Endothelial cell of umbilical vein (primary cell): ENCODE measurements around the gene CCDC197. TPM values are rescaled to one million over a fixed set of nuclear protein-coding genes. Genes with fewer than 3 reads are reported as not detected.

Source experiments
- BruUV-seq: library from RNA; stranded (reverse); fragments of 400-500 nt; replicated peaks from 2 replicates; lab custom pipeline; 2021; lab: Mats Ljungman, UMichigan
- CTCF ChIA-PET: fragments of 300-600, 350-600 bp; sonication (Branson Sonifier 250); formaldehyde crosslinking; loops from one replicate; lab custom pipeline; 2021; ENCODE audit warnings: antibody characterized with exemption, inconsistent platforms; lab: Charles Lee
- POLR2A ChIA-PET: fragments of 300-600, 350-600 bp; sonication (Branson Sonifier 250); formaldehyde crosslinking; loops from one replicate; lab custom pipeline; 2021; ENCODE audit warnings: antibody characterized with exemption, inconsistent platforms; lab: Charles Lee
- DNase-seq: peaks from one replicate; pipeline ENCODE4 v3.0.0-alpha.2; 2011; ENCODE audit warnings: low read depth, low spot score
- FAIRE-seq: peaks from 2 replicates; lab custom pipeline; 2011; peaks lifted over from hg19 to GRCh38; lab: Jason Lieb, UNC
- H2AFZ ChIP-seq: 2 replicates; pipeline ENCODE4 v1.6.0; 2012; ENCODE audit warnings: low read depth, low read length, control low read depth, inconsistent platforms
- H3K27ac ChIP-seq: 2 replicates; pipeline ENCODE4 v1.5.1; 2011; ENCODE audit warnings: low read depth, mild to moderate bottlenecking, control low read depth, low read length, moderate library complexity; ENCODE audit not compliant: insufficient read depth
- H3K27me3 ChIP-seq, 2 experiments: 2 replicates each; pipeline versions ENCODE4 v1.6.0 to v1.6.1; 2011; ENCODE audit warnings: low read length in 2 of 2, mixed read lengths in 1 of 2; ENCODE audit not compliant: control insufficient read depth in 2 of 2, insufficient read depth in 2 of 2
- H3K36me3 ChIP-seq, 2 experiments: 2 replicates in 1 of 2; 3 replicates in 1 of 2; pipeline ENCODE4 v1.5.1; 2011; ENCODE audit warnings: low read length in 2 of 2, mild to moderate bottlenecking in 1 of 2, moderate library complexity in 1 of 2; ENCODE audit not compliant: control insufficient read depth in 2 of 2, insufficient read depth in 2 of 2; ENCODE audit errors: extremely low read depth in 1 of 2
- H3K4me1 ChIP-seq: 3 replicates; pipeline ENCODE4 v1.5.1; 2011; ENCODE audit warnings: mild to moderate bottlenecking, low read length; ENCODE audit not compliant: control insufficient read depth, insufficient read depth; ENCODE audit errors: extremely low read depth
- H3K4me2 ChIP-seq: 2 replicates; pipeline ENCODE4 v1.6.1; 2011; ENCODE audit warnings: low read length, control low read depth, mixed read lengths; ENCODE audit not compliant: insufficient read depth
- H3K4me3 ChIP-seq, 3 experiments: fragments of 200-600 bp in 1 of 3; sonication (generic), shearing (Covaris generic) in 1 of 3; replicated peaks in 1 of 3; 2 replicates each; pipeline ENCODE4 v1.5.1; 2011 to 2016; ENCODE audit warnings: control low read depth in 3 of 3, low read length in 3 of 3, mild to moderate bottlenecking in 2 of 3, inconsistent platforms in 1 of 3, low read depth in 1 of 3, moderate library complexity in 1 of 3; ENCODE audit not compliant: insufficient read depth in 1 of 3
- H3K79me2 ChIP-seq: 2 replicates; pipeline ENCODE4 v1.6.0; 2012; ENCODE audit warnings: low read length, inconsistent platforms; ENCODE audit not compliant: control insufficient read depth, insufficient read depth
- H3K9ac ChIP-seq: replicated peaks from 2 replicates; pipeline ENCODE3; 2011; ENCODE audit warnings: low read length, control low read depth; ENCODE audit not compliant: insufficient read depth; ENCODE audit errors: extremely low read depth
- H3K9me1 ChIP-seq: replicated peaks from 3 replicates; pipeline ENCODE4 v1.6.0; 2011; ENCODE audit warnings: mild to moderate bottlenecking, low read length; ENCODE audit not compliant: control insufficient read depth, insufficient read depth; ENCODE audit errors: extremely low read depth
- H3K9me3 ChIP-seq: replicated peaks from 2 replicates; pipeline ENCODE4 v1.5.1; 2012; ENCODE audit warnings: low read length, inconsistent platforms; ENCODE audit not compliant: control insufficient read depth, insufficient read depth
- H4K20me1 ChIP-seq: replicated peaks from 2 replicates; pipeline ENCODE3; 2011; ENCODE audit warnings: mild to moderate bottlenecking, low read length; ENCODE audit not compliant: control insufficient read depth, insufficient read depth; ENCODE audit errors: extremely low read depth
- FOS ChIP-seq: IDR thresholded peaks from 2 replicates; pipeline ENCODE4 v1.6.1; 2011; ENCODE audit warnings: mild to moderate bottlenecking, low read length, moderate library complexity, borderline replicate concordance; ENCODE audit not compliant: insufficient read depth
- GATA2 ChIP-seq: IDR thresholded peaks from 2 replicates; pipeline ENCODE4 v1.7.0; 2011; ENCODE audit warnings: low read depth, mild to moderate bottlenecking, moderate library complexity, mixed read lengths, low read length; ENCODE audit not compliant: insufficient read length, insufficient read depth
- MYC ChIP-seq: IDR thresholded peaks from one replicate; pipeline ENCODE4 v1.6.1; 2011; ENCODE audit warnings: mild to moderate bottlenecking, low read depth, low read length
- POLR2A ChIP-seq: IDR thresholded peaks from 2 replicates; pipeline ENCODE4 v1.6.1; 2012; ENCODE audit warnings: low read depth, mild to moderate bottlenecking, control low read depth, low read length
- POLR2AphosphoS5 ChIP-seq: IDR thresholded peaks from 2 replicates; pipeline ENCODE4 v1.6.1; 2012; ENCODE audit warnings: low read depth, mild to moderate bottlenecking, control low read depth, low read length, moderate library complexity; ENCODE audit not compliant: insufficient read depth
- dilution Hi-C: fragments of 300-500 bp; cut with MboI; formaldehyde crosslinking; loops from one replicate; pipeline ENCODE4 v1.15.0; 2019; ENCODE audit warnings: low sequenced_read_pairs; ENCODE audit not compliant: extremely low pct_ligation_motif_present
- intact Hi-C: fragments of 100-400 bp; cut with micrococcal nuclease; formaldehyde crosslinking; loops from one replicate; pipeline ENCODE4 v1.10.0; 2022
- polyA plus RNA-seq, 4 experiments: library from polyadenylated mRNA; depleted of rRNA in 3 of 4; stranded (reverse) in 3 of 4; unstranded in 1 of 4; fragments of >200 nt; gene quantifications; 2 replicates each; pipeline versions ENCODE4 v1.2.1 to v1.2.3, GENCODE V29; 2011 to 2012; ENCODE audit warnings: missing spikeins in 1 of 4
- total RNA-seq: library from RNA; stranded (reverse); gene quantifications from 2 replicates; pipeline ENCODE4 v1.2.3, GENCODE V29; 2021
- TF ChIP-seq, protein P1 (sequence below), 2 donors: IDR thresholded peaks; 1 replicate in 1 of 2; 2 replicates in 1 of 2; pipeline ENCODE4 v1.5.1; 2011; ENCODE audit warnings: low read length in 2 of 2, mild to moderate bottlenecking in 2 of 2, moderate library complexity in 2 of 2, control low read depth in 1 of 2, inconsistent platforms in 1 of 2, low read depth in 1 of 2; ENCODE audit not compliant: insufficient read depth in 1 of 2; ENCODE audit errors: extremely low read depth in 1 of 2

CCDC197 gene
- total and polyA plus RNA-seq, 2 donors (not counting 3 experiments of a cell fraction or from before 2014, with no cell fraction given): not detected

DNA sequence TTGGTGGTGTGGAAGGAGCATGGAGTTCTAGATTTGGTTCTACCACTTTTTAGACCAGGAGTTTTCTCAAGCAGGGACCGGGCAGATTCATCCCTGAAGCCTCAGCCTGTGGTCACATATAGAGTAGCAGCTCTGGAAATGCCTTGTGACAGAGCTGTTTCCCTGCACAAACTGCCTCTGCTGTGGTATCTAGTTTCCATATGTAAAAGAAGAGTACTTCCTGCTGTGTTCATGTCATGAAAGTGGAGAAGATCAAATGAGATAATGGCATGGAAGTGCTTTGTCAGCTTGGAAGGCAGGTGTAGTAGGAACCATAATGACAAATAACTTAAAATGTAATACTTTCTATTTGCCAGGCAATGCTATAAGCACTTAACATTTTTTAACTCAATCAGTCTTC, 55.1 kb downstream of the CCDC197 start:
- TF ChIP-seq, protein P1, sequence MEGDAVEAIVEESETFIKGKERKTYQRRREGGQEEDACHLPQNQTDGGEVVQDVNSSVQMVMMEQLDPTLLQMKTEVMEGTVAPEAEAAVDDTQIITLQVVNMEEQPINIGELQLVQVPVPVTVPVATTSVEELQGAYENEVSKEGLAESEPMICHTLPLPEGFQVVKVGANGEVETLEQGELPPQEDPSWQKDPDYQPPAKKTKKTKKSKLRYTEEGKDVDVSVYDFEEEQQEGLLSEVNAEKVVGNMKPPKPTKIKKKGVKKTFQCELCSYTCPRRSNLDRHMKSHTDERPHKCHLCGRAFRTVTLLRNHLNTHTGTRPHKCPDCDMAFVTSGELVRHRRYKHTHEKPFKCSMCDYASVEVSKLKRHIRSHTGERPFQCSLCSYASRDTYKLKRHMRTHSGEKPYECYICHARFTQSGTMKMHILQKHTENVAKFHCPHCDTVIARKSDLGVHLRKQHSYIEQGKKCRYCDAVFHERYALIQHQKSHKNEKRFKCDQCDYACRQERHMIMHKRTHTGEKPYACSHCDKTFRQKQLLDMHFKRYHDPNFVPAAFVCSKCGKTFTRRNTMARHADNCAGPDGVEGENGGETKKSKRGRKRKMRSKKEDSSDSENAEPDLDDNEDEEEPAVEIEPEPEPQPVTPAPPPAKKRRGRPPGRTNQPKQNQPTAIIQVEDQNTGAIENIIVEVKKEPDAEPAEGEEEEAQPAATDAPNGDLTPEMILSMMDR (IDR thresholded peaks at IDR 0.05; ENCODE audit: extremely low read depth in 1 of 2, insufficient read depth in 1 of 2, low read depth in 1 of 2, low read length in 2 of 2): no peak
- no peak for TF ChIP-seq POLR2AphosphoS5
- TF ChIP-seq FOS: no peak
- TF ChIP-seq GATA2: no peak
- TF ChIP-seq POLR2A: no peak
- TF ChIP-seq MYC: no peak
- CTCF ChIA-PET: interaction anchor here (1.1 to 7.6 kb wide), 10 partner anchors 9 to 128 kb away, joined by 3 to 133 read pairs (median 8); partner anchors contain the start of gene IFI27L2
- dilution Hi-C loops: no loop called here
- no peak for DNase-seq
- no peak overlapping the region for H3K4me3 ChIP-seq
- peaks cover 13 to 36% of the 10 kb centered on the region in 2 experiments for H3K36me3 ChIP-seq
- H3K9me3 ChIP-seq: no peaks in the 10 kb centered on the region
- H3K9me1 ChIP-seq: no peaks in the 10 kb centered on the region
- FAIRE-seq: peak; percentile 21
- no peaks in the 10 kb centered on the region for H3K79me2 ChIP-seq
- no peaks in the 10 kb centered on the region for H3K27me3 ChIP-seq
- no peaks in the 10 kb centered on the region for H4K20me1 ChIP-seq
- H3K4me1 ChIP-seq: peaks cover 3% of the 10 kb centered on the region
- H3K4me2 ChIP-seq: no peak overlapping the region
- H3K9ac ChIP-seq: no peak overlapping the region
- H3K27ac ChIP-seq: no peak overlapping the region
- no TSS peak for BruUV-seq
- POLR2A ChIA-PET: no interaction called here
- intact Hi-C loops: no loop called here
- H2AFZ ChIP-seq: no peak overlapping the region
